Upper lobe of left lung (tissue), 4 donors: ENCODE results near the gene PSMD11.

Source experiments
- CTCF ChIP-seq, 6 experiments: fragments of 450-650 bp in 4 of 6; fragments of 200-600 bp in 2 of 6; sonication (generic) in 2 of 6; IDR thresholded peaks; one replicate each; pipeline ENCODE4 v1.5.1; 2016 to 2019; ENCODE audit warnings: antibody characterized with exemption in 6 of 6
- POLR2A ChIP-seq, 4 donors: fragments of 450-650 bp; IDR thresholded peaks; one replicate each; pipeline ENCODE4 v1.5.1; 2016 to 2017; ENCODE audit warnings: antibody characterized with exemption in 4 of 4, mild to moderate bottlenecking in 2 of 4
- POLR2AphosphoS5 ChIP-seq, 2 donors: sonication (generic); formaldehyde crosslinking; IDR thresholded peaks; one replicate each; pipeline ENCODE4 v1.5.1; 2017; ENCODE audit warnings: antibody characterized with exemption in 2 of 2

GRCh38 chr17:32523017-32523680, 78.8 kb downstream of the PSMD11 start:
- TF ChIP-seq CTCF (IDR thresholded peaks at IDR 0.05) (no peak), POLR2A (IDR thresholded peaks at IDR 0.05) (no peak), POLR2AphosphoS5 (IDR thresholded peaks at IDR 0.05) (no peak)
